ENCODE data around the gene MYH14.
"Not testable (repeated sequence)": the region's sequence is repeated elsewhere in the genome, so short reads cannot be mapped to it uniquely, and the experiment has no call there.

MYH14 gene

DNA sequence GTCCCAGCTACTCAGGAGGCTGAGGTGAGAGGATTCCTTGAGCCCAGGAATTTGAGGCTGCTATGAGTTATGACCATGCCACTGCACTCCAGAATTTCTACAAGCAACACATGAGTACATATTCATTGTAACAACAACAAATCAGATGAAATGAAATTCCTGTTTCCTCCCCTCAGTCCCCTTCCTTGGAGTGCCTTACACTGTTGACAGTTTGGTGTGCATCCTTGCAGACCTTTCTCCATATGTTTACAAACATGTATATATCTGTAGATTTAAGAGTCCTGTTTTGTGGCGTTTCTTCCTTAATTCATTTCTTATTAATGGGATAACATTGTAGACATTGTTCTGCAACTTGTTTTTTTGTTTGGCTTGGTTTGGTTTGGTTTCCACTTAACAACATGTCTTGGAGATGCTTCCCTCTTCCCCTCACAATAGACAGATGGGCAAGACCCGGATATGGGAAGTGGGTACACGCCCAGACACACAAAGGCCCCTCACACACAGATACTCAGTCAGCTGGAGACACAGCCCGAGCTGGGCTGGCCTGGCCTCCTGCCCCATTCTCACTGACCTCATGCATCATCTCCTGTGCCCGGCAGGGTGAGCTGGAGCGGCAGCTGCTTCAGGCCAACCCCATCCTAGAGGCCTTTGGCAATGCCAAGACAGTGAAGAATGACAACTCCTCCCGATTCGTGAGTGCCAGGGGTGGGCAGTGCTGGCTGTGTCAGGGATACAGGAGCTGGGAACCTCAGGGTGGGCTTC is 21.7 kb downstream of the MYH14 start:
- DNase-seq (ENCODE audit: low read depth in 2 of 2): no peak

DNA sequence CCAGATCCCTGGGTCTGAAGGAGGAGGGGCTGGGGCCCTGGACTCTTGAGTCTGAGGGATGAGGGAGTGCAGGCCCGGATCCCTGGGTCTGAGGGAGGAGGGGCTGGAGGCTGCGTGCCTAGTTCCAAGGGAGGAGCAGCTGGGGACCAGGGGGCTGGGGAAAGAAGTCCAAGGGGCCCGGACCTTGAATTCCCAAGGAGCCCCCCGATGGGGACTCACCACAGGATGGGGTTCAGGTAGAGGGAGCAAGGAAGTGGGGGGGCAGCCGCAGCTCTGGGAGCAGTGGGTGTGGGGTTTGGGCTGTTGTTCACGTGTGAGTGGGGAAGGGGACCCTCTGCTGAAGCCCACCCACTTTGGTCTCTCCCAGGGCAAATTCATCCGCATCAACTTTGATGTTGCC is 23.1 kb downstream of the MYH14 start:
- DNase-seq (ENCODE audit: low read depth in 2 of 2): no peak

DNA sequence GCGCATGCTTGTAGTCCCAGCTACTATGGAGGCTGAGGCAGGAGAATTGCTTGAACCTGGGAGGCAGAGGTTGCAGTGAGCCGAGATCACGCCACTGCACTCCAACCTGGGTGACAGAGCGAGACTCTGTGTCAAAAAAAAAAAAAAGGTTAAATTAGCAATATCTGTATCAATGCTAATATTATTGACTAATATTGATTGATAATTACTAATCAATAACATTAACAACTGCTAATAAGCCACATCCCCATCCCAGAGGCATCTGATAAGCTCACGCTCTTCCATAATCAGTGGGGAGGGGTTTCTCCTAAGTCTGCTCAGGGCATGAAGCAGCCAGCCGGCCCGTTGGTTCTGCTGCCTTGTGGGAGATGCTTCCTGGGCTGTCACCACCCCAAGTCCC is 24.7 kb downstream of the MYH14 start:
- not testable (repeated sequence) for DNase-seq (ENCODE audit: low read depth in 2 of 2)

DNA sequence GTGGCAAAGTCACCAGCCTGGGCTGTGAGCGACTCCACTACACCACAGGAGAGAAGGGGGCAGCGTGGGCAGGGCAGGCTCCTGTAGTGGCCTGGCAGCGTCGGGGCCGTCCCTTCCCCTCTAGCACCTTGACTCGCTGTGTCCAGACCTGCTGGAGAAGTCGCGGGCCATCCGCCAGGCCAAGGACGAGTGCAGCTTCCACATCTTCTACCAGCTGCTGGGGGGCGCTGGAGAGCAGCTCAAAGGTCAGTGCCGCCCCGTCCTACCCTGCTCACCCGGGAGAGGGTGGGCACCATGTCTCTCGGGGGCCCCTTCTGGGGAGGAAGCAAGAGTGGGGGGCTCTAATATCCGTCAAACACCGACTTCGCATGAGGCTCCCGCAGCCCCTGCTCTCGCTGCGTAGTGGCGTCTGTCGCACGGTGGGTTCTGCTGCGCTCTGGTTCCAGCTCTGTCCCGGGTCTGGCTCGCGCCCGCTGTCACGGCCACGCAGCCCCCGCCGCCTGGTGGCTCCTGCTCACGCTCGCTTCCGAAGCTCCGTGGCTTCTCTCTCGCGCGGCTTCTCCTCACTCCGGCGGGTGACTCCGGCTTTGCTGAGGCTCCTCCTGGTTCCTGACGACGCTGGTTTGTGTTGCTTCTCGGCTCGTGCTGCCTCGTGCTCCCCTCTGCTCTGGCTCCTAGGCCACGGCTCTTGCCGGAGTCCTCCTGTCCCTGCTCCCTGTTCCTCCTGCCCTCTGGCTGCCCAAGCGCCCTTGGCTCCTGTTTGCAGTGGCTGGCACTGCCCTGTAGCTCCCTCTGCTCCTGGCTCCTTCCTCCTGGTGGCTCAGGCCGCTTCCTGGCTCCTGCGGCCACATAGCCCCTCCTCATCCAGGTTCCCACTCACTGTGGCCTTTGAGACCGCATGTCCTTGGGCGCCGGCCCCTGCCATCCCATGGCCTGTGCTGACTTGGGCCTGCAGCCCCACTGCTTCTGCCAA is 27.2 kb downstream of the MYH14 start:
- no peak for DNase-seq (ENCODE audit: low read depth in 2 of 2)

DNA sequence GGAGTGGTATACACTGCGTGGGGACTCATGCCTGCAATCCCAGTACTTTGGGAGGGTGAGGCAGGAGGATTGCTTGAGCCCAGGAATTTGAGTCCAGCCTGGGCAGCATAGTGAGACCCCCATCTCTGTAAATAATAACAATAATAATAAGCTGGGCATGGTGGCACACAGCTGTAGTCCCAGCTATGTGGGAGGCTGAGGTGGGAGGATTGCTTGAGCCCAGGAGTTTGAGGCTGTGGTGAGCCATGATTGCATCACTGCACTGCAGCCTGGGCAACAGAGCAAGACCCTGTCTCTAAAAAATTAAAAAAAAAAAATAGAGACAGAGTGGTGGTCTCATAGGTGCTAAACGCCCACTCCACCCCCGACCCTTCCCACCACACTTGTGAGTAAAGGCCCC is 28.0 kb downstream of the MYH14 start:
- DNase-seq (ENCODE audit: low read depth in 2 of 2): not testable (repeated sequence)

DNA sequence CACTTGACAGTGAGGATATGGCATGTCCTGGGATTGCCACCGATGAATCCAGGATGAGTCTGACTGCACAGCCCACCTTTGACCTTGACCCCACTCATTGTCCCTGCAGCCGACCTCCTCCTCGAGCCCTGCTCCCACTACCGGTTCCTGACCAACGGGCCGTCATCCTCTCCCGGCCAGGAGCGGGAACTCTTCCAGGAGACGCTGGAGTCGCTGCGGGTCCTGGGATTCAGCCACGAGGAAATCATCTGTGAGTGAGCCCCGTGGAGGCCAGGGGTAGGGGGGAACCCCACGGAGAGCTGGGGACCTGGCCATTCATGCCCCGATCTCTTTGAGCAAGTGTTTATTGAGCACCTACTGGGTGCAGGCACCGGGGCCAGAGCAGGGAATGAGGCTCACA is 28.4 kb downstream of the MYH14 start:
- DNase-seq (ENCODE audit: low read depth in 2 of 2): no peak

DNA sequence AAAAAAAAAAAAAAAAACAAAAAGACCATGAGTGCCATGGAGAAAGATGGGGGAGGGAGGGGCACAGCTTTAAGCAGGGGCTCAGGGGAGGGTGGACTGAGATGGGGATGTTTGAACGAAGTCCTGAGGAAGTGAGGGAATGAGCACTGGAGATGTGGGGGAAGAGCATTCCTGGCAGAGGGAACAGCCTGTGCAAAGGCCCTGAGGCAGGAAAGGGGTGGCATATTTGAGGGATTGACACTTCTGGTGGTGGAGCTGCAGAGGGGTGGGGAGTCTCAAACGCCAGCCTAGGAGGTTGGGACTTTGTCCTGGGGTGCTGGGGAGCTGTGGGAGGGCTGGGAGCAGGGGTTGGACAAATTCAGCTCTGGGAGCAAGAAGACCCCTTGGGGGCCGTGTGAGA is 29.2 kb downstream of the MYH14 start:
- no peak for DNase-seq (ENCODE audit: low read depth in 2 of 2)

DNA sequence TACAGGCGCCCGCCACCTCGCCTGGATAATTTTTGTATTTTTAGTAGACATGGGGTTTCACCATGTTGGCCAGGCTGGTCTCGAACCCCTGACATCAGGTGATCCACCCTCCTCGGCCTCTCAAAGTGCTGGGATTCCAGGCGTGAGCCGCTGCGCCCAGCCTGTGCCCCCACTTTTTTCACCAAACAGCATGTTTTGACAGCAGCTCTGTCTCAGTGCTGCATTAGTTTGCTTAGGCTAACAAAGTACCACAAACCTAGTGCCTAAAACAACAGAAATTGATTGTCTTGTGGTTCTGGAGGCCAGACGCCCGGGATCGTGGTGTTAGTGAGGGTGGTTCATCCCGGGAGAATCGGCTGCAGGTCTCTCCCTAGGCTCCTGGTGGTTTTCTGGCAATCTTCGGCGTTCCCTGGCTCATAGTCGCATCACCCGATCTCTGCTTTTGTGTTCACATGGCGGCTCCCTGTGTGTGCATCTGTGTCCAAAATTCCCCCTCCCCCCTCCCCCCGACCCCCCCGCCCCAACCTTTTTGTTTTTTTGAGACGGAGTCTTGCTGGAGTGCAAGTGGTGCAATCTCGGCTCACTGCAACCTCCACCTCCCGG is 30.0 kb downstream of the MYH14 start:
- no peak for DNase-seq (ENCODE audit: low read depth in 2 of 2)

DNA sequence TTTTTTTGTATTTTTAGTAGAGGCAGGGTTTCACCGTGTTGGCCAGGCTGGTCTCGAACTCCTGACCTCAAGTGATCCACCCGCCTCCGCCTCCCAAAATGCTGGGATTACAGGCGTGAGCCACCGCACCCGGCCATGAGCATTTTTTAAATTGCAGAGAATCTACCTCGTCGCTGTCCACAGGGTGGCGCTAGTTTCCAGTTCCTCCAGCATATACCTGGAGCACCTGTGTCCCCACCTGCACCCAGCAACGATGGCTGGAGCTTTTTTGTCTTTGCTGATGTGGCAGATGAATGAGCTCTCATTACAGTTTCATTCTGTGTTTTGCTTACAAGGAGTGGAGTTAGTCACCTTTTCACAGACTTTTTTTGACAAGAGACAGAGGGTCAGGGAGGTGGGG is 34.1 kb downstream of the MYH14 start:
- not testable (repeated sequence) for DNase-seq (ENCODE audit: low read depth in 2 of 2)

DNA sequence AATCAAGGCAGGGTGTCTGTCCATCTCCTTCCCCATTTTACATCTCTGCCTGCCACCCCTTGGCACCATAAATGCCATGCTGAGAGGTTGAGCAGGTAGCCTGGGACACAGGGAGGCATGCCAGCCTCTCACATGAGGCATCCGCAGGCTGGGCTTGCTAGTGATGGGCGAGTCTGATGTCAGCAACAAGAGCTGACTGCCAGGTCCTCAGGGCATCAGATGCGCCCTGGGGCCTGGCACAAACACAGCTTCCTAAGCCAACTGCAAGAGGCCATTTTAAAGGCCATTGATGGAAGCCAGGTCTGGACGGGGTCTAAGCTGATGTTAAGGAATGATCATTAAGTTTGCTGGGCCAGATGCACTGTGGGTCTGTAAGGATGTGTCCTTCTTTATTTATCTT is 34.6 kb downstream of the MYH14 start:
- DNase-seq (ENCODE audit: low read depth in 2 of 2): no peak

DNA sequence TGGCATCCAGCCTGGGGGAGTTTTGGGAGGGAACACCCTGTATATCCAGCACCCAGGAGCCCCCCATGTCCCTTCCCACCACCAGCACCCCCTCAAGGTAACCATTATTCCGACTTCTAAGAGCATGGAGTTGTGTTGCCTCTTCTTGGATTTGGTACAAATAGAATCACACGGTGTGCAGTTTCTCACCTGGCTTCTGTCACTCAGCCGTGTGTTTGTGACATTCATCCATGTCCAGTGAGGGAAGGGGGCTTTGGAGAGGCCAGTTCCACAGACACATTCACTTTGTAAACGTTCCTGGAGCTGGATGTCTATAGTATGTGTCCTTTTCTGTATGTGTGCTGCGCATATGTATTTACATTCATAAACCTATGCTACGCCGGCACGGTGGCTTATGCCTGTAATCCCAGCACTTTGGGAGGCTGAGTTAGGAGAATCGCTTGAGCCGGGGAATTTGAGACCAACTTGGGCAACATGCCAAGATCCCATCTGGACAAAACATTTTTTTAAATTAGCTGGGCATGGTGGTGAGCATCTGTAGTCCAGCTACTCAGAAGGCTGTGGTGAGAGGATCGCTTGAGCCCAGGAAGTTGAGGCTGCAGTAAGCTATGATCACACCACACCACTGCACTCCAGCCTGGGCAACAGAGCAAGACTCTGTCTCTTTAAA is 36.6 kb downstream of the MYH14 start:
- no peak for DNase-seq (ENCODE audit: low read depth in 2 of 2)

DNA sequence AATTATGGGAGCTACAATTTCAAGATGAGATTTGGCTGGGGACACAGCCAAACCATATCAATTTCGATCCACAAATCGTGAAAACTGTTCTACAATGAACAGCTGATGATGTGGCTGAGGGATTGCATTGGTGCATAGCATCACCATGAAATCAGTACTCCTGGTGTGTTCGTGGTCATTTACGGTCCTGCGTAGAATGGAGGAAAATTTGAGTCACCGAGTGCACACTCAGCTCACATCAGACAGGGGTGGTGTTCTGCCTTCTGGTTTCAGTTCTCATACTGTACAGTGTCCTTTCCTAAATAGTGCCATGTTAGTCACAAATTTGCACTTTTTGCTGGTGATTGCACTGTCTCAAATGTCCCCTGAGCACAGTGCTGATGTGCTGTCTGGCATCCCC is 39.2 kb downstream of the MYH14 start:
- DNase-seq (ENCODE audit: low read depth in 2 of 2): no peak

DNA sequence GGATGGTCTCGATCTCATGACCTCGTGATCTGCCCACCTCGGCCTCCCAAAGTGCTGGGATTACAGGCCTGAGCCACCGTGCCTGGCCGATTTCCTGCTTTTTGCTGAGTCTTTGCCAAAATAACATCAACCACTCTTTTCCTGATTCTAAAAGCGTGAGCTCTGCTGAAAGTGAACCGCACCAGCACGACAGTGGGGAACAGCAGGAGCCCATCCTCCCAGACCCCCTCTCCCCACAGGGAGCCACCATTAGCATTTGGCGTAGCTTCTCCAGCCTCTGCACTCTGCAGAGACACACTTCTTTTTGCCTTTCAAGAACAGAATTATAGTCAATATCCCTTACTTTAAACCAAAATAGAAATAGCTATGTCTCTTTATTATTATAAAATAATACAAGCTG is 41.3 kb downstream of the MYH14 start:
- DNase-seq (ENCODE audit: low read depth in 2 of 2): no peak

DNA sequence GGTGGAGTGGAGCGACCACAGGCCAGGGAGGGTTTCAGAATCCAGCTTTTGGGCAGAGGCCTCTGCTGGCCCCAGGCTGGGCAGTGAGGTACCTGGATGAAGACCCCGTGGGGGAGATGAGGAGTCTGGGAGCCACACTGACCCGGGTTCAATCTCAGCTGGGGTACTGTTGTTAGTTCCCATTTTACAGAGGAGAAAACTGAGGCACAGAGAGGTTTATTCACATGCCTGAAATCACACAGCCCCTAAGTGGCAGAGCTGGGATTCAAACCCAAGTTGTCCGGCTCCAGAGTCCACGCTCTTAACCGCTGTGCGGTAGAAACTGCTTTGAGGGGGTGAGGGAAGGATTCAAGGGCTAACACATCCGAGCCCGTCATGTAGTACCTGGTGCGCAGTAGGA is 45.0 kb downstream of the MYH14 start:
- no peak for DNase-seq (ENCODE audit: low read depth in 2 of 2)

DNA sequence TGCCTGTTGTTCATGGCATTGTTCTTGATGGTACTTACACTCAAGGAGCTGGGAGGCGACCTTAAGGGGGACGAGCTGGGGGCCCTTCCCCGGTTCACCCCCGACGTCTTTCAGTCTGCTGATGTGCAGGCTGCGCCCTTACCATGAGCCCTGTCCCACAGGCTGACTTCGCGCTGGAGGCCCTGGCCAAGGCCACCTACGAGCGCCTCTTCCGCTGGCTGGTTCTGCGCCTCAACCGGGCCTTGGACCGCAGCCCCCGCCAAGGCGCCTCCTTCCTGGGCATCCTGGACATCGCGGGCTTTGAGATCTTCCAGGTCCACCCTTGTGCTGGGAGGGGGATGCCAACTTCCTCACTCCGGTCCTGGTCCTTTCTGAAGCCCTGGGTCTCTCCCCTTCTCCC is 45.4 kb downstream of the MYH14 start:
- no peak for DNase-seq (ENCODE audit: low read depth in 2 of 2)

DNA sequence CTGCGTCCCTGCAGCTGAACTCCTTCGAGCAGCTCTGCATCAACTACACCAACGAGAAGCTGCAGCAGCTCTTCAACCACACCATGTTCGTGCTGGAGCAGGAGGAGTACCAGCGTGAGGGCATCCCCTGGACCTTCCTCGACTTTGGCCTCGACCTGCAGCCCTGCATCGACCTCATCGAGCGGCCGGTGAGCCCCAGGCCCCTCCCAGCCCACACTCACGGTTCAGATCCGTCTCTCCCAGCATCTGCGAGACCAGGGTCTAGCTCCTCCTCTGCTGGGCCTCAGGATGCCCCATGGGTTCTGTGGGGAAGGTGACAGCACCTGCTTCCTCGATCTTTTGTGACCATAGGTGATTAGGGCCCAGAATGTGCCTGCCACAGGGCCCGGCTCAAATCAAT is 46.2 kb downstream of the MYH14 start:
- no peak for DNase-seq (ENCODE audit: low read depth in 2 of 2)

DNA sequence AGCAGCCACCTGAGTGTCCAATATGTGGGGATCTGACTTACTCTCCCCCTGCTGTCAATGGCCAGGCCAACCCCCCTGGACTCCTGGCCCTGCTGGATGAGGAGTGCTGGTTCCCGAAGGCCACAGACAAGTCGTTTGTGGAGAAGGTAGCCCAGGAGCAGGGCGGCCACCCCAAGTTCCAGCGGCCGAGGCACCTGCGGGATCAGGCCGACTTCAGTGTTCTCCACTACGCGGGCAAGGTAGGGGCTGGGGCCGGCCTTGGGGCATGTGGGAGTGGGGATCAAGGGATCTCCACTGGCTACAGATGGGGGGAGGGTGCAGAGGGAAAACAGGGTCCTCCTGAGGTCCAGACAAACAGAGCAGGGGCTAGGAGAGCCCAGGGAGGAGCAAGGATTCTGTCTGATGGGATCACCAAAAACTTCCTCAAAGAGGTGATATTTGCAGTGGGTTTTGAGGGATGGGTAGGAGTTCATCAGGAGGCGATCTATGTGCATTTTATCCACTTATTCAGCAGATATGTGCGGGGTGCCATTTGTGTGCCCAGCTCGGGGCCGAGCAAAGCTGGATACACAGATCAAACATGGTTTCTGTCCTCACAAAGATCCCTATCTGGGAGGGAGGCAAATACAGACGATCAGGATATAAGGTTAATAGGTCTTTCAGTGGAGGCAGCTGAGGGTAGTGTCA is 47.2 kb downstream of the MYH14 start:
- no peak for DNase-seq (ENCODE audit: low read depth in 2 of 2)

DNA sequence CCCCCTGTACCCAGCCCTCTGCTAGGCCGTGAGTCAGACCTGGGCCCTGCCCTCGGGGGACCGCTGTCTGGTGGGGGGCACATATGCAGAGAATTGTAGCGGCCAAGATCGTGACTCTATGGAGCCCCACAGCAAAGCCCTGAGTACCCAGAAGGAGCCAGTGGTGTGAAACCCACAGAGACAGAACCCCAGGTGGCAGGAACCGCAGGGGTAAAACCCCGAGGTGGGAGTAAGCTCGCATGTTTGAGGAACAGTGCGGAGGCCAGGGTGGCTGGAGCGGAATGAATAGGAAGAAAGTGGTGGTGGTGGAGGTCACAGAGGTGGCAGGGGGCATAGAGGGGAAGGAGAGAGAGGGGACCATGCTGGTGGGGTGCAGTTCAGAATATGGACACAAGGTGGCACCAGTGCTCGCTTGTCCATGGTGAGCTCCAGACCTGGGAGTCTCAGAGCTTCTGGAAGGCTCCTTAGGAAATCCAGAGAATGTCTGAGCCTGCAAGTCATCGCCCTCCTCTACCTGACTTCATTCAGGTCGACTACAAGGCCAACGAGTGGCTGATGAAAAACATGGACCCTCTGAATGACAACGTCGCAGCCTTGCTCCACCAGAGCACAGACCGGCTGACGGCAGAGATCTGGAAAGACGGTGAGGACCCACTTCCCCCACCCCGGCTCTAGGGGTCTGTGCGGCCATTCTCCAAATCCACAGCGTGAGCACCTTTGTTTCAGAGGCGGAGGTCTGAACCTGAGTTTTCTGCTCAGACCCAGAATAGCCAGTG is 48.9 kb downstream of the MYH14 start:
- peak in 1 of 2 donors; percentile 9 for DNase-seq (ENCODE audit: low read depth in 2 of 2)

DNA sequence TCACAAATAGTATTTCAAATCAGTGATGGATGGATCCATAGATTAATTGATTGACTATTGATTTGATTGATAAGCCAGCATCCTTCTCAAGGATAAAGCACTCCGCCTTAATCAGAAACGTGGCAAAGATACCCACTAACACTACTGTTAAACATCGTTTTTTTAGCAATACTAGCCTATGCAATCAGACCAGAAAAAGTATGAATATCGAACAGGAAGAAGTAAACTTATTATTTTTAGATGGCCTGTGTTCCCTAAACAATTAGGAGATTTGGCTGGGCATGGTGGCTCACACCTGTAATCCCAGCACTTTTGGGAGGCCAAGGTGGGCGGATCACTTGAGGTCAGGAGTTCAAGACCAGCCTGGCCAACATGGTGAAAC is 49.5 kb downstream of the MYH14 start:
- DNase-seq (ENCODE audit: low read depth in 2 of 2): no peak

DNA sequence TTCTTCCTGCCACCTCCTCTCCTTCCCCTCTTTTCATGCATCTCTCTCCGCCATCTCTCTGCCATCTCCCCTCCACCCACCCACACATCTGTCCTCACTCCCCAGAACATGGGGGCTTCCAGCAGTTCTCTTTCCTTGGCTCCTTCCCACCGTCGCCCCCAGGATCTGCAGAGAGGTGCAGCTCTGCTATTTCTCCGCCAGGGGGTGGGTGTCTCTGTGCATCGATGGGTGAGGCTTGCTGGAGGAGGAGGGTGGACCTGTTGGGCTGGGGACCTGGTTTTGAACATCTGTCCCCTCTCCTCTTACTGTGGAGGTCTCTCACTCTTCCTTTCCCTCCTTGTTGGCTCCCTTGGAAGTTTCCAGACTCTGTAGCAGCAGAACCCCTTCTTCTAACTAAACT is 51.7 kb downstream of the MYH14 start:
- DNase-seq (ENCODE audit: low read depth in 2 of 2): no peak

DNA sequence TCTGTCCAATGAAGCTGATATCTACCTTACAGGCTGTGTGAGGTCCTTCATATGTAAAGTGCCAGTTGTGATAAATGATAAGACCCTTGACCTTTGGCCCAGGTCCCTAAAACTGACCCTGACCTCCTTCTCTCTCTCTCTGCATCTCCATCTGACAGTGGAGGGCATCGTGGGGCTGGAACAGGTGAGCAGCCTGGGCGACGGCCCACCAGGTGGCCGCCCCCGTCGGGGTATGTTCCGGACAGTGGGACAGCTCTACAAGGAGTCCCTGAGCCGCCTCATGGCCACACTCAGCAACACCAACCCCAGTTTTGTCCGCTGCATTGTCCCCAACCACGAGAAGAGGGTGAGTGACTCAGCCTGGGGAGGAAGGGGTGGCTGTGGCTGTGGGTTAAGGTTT is 53.7 kb downstream of the MYH14 start:
- DNase-seq (ENCODE audit: low read depth in 2 of 2): no peak

Measured in stimulated activated CD8-positive, alpha-beta memory T cell treated with anti-CD3 and anti-CD28 coated beads, Interleukin-7, amount 100 ng/mL, for 1 hour (primary cell).